Neural crest cell (in vitro differentiated cells): Measurements from ENCODE around the gene LONRF2. TPM values are rescaled to one million over a fixed set of nuclear protein-coding genes. Genes with fewer than 3 reads are reported as not detected.
"Not testable (repeated sequence)": the region's sequence is repeated elsewhere in the genome, so short reads cannot be mapped to it uniquely, and the experiment has no call there.

Experiments
- DNase-seq: peaks from one replicate; pipeline ENCODE4 v3.0.0; 2021; ENCODE audit warnings: low read depth, mixed read lengths, low spot score
- H3K27ac Mint-ChIP-seq: one replicate; pipeline ENCODE4 v1.8.0; 2021; ENCODE audit warnings: mild to moderate bottlenecking, mixed read lengths; ENCODE audit not compliant: unreplicated experiment
- H3K27me3 Mint-ChIP-seq: 2 replicates; pipeline ENCODE4 v1.8.0; 2021; ENCODE audit warnings: low read depth, mild to moderate bottlenecking, mixed read lengths
- H3K36me3 Mint-ChIP-seq: 2 replicates; pipeline ENCODE4 v1.8.0; 2021; ENCODE audit warnings: low read depth, mild to moderate bottlenecking, mixed read lengths
- H3K4me1 Mint-ChIP-seq: 2 replicates; pipeline ENCODE4 v1.8.0; 2021; ENCODE audit warnings: mixed read lengths
- H3K4me3 Mint-ChIP-seq: one replicate; pipeline ENCODE4 v1.8.0; 2021; ENCODE audit warnings: mild to moderate bottlenecking, mixed read lengths
- H3K9me3 Mint-ChIP-seq: 2 replicates; pipeline ENCODE4 v1.8.0; 2021; ENCODE audit warnings: mixed read lengths
- CTCF ChIP-seq: fragments of 200-600 bp; sonication (generic); conservative IDR thresholded peaks from 2 replicates; pipeline ENCODE4 v1.5.0; 2021; ENCODE audit warnings: antibody characterized with exemption, mild to moderate bottlenecking
- total RNA-seq: library from RNA; stranded (reverse); gene quantifications from 2 replicates; pipeline ENCODE4 v1.2.1, GENCODE V29; 2021

The LONRF2 gene
- total RNA-seq, 1 donor from 2014 or later: 5.2 TPM

GRCh38 chr2:100250645-100251044, 71.7 kb downstream of the LONRF2 start:
- no peak overlapping the region for H3K27ac Mint-ChIP-seq
- no peak overlapping the region for H3K4me3 Mint-ChIP-seq
- no peak for TF ChIP-seq CTCF
- no peaks in the 10 kb centered on the region for H3K27me3 Mint-ChIP-seq
- no peak for DNase-seq
- no peaks in the 10 kb centered on the region for H3K4me1 Mint-ChIP-seq
- H3K36me3 Mint-ChIP-seq: no peaks in the 10 kb centered on the region
- H3K9me3 Mint-ChIP-seq: no peaks in the 10 kb centered on the region

GRCh38 chr2:100248971-100249370, 73.3 kb downstream of the LONRF2 start:
- Mint-ChIP-seq H3K27me3 (no peaks in the 10 kb centered on the region), H3K4me3 (no peak overlapping the region), H3K4me1 (no peaks in the 10 kb centered on the region), H3K36me3 (no peaks in the 10 kb centered on the region), H3K9me3 (no peaks in the 10 kb centered on the region), H3K27ac (no peak overlapping the region)
- no peak for DNase-seq
- no peak for TF ChIP-seq CTCF

GRCh38 chr2:100248556-100248955, 73.7 kb downstream of the LONRF2 start:
- H3K4me1 Mint-ChIP-seq, H3K27me3 Mint-ChIP-seq, DNase-seq, H3K4me3 Mint-ChIP-seq, H3K36me3 Mint-ChIP-seq, H3K27ac Mint-ChIP-seq, H3K9me3 Mint-ChIP-seq: not testable (repeated sequence)

- H3K27ac Mint-ChIP-seq: no peak overlapping the region
- no peak for TF ChIP-seq CTCF
- DNase-seq: no peak
- H3K9me3 Mint-ChIP-seq: no peaks in the 10 kb centered on the region
- no peaks in the 10 kb centered on the region for H3K36me3 Mint-ChIP-seq
- no peaks in the 10 kb centered on the region for H3K27me3 Mint-ChIP-seq
- no peak overlapping the region for H3K4me3 Mint-ChIP-seq
- H3K4me1 Mint-ChIP-seq: no peaks in the 10 kb centered on the region
Observed at GRCh38 chr2:100248044-100248330, 74.3 kb downstream of the LONRF2 start.

GRCh38 chr2:100247256-100248043, 74.9 kb downstream of the LONRF2 start:
- H3K27me3 Mint-ChIP-seq: no peaks in the 10 kb centered on the region
- no peaks in the 10 kb centered on the region for H3K4me1 Mint-ChIP-seq
- H3K27ac Mint-ChIP-seq: no peak overlapping the region
- TF ChIP-seq CTCF: no peak
- H3K4me3 Mint-ChIP-seq: no peak overlapping the region
- no peak for DNase-seq
- no peaks in the 10 kb centered on the region for H3K9me3 Mint-ChIP-seq
- H3K36me3 Mint-ChIP-seq: no peaks in the 10 kb centered on the region

- Mint-ChIP-seq H3K4me3 (no peak overlapping the region), H3K36me3 (no peaks in the 10 kb centered on the region), H3K4me1 (no peaks in the 10 kb centered on the region), H3K27me3 (no peaks in the 10 kb centered on the region), H3K27ac (no peak overlapping the region), H3K9me3 (no peaks in the 10 kb centered on the region)
- TF ChIP-seq CTCF: peak; percentile 53
- DNase-seq: peak; percentile 26
Observed at GRCh38 chr2:100246163-100247145, 75.8 kb downstream of the LONRF2 start.
